Pancreas (tissue), 10 donors: Measurements from ENCODE around the gene GDPD5. TPM values are rescaled to one million over a fixed set of nuclear protein-coding genes. Genes with fewer than 3 reads are reported as not detected.

Source experiments
- ATAC-seq, 4 donors: fragments of 200-7000 bp; cut with Tn5 transposase; one replicate each; pipeline versions ENCODE4 v1.8.0 to v1.9.1; 2020; ENCODE audit warnings: mild to moderate bottlenecking in 4 of 4, moderate library complexity in 4 of 4
- DNase-seq, 6 donors: peaks; one replicate each; pipeline ENCODE4 v3.0.0-alpha.2; 2020
- FAIRE-seq: peaks from 2 replicates; lab custom pipeline; 2012; peaks lifted over from hg19 to GRCh38; lab: Jason Lieb, UNC
- H3K27ac ChIP-seq, 4 donors: fragments of 200-600 bp; sonication (generic); 1 replicate in 3 of 4; 2 replicates in 1 of 4; pipeline versions ENCODE4 v1.5.0 to v1.8.0; 2020
- H3K27me3 ChIP-seq, 4 donors: fragments of 200-600 bp; one replicate each; pipeline ENCODE4 v1.8.0; 2021
- H3K36me3 ChIP-seq, 3 donors: fragments of 200-600 bp; sonication (generic) in 1 of 3; one replicate each; pipeline versions ENCODE4 v1.5.0 to v1.8.0; 2020 to 2021
- H3K4me1 ChIP-seq, 3 donors: fragments of 200-600 bp; one replicate each; pipeline ENCODE4 v1.8.0; 2021
- H3K4me3 ChIP-seq, 4 donors: fragments of 200-600 bp; sonication (generic) in 2 of 4; one replicate each; pipeline versions ENCODE4 v1.5.0 to v1.8.0; 2020 to 2021
- H3K9me3 ChIP-seq, 4 donors: fragments of 200-600 bp; one replicate each; pipeline ENCODE4 v1.8.0; 2021
- CTCF ChIP-seq, 4 donors: fragments of 200-600 bp; sonication (generic) in 3 of 4; IDR thresholded peaks; one replicate each; pipeline versions ENCODE4 v1.5.0 to v1.8.0; 2021; ENCODE audit warnings: antibody characterized with exemption in 4 of 4
- WGBS, 2 donors: extraction: QIAGEN DNeasy Blood & Tissue Kit; methylation state at CpG; one replicate each; pipeline ENCODE4 v1.1.7; 2013; 5-methylcytosine and 5-hydroxymethylcytosine counted together
- intact Hi-C, 3 donors: fragments of 100-400 bp; cut with DNase I; formaldehyde crosslinking; loops; one replicate each; pipeline versions ENCODE4 v1.11.1 to v1.14.2; 2022
- polyA plus RNA-seq, 2 donors: library from polyadenylated mRNA; stranded (reverse); fragments of 200-250 nt; gene quantifications; one replicate each; pipeline ENCODE4 v1.2.3, GENCODE V29; 2013
- total RNA-seq, 6 donors: library from RNA; stranded (reverse); fragmentation: NEBNext Ultra II Directional in 4 of 6; extraction: Animal tissue kit (Norgen Biotek cat#: 25700) in 4 of 6; gene quantifications; one replicate each; pipeline versions ENCODE4 v1.2.1 to v1.2.4, GENCODE V29; 2021 to 2023
- donor health status: healthy with polysubstance abuse.
- donor health status: DM: no; HTN: no; CAD: no; lungs with moderate emphysema.
- donor health status: DM: no; HTN: no; CAD: no.
- donor health status: control.
- donor health status: control.
- donor health status: Bipolar disorder and iron deficiency.
- donor health status: DM: yes; HTN: yes; CAD: no.
- donor health status: DM: no; HTN: no; CAD: no.
- donor health status: DM: no; HTN: no; CAD: no.
- donor health status: DM: yes; HTN: yes; CAD: no.

Gene GDPD5
- total and polyA plus RNA-seq, 8 donors = 24.3 to 92.9 (median 32.7) TPM

GRCh38 chr11:75570559-75571139 lies 44.9 kb upstream of the GDPD5 start:
- H3K9me3 ChIP-seq = no peaks in the 10 kb centered on the region
- no peaks in the 10 kb centered on the region for H3K27me3 ChIP-seq
- no peak overlapping the region for H3K27ac ChIP-seq
- no peak for TF ChIP-seq CTCF (IDR thresholded peaks at IDR 0.05)
- WGBS, 2 donors = 73 to 81% methylated on average over 8 to 9 of the region's 9 CpGs
- no peak for ATAC-seq
- FAIRE-seq = no peak
- no peaks in the 10 kb centered on the region for H3K4me1 ChIP-seq
- H3K36me3 ChIP-seq = peaks cover 0 to 62% (median 24%) of the 10 kb centered on the region in 3 donors
- peak in 1 of 6 donors; percentile 2 for DNase-seq
- intact Hi-C loops = no loop called here
- no peak overlapping the region for H3K4me3 ChIP-seq

- Histone ChIP-seq H3K27ac (no peak overlapping the region), H3K9me3 (no peaks in the 10 kb centered on the region), H3K4me3 (no peak overlapping the region), H3K36me3 (peaks cover 0 to 62% (median 24%) of the 10 kb centered on the region in 3 donors), H3K4me1 (peaks cover 0 to 4% (median 1%) of the 10 kb centered on the region in 3 donors), H3K27me3 (no peaks in the 10 kb centered on the region)
- FAIRE-seq = no peak
- 90 to 91% methylated on average over 14 of the region's 14 CpGs for WGBS, 2 donors
- no peak for TF ChIP-seq CTCF (IDR thresholded peaks at IDR 0.05)
- ATAC-seq = no peak
- DNase-seq = no peak
- intact Hi-C loops = no loop called here
Measured at GRCh38 chr11:75568616-75569219, 43.0 kb upstream of the GDPD5 start.

- Histone ChIP-seq H3K4me1 (peaks cover 5 to 9% (median 6%) of the 10 kb centered on the region in 3 donors), H3K36me3 (peaks cover 0 to 61% (median 24%) of the 10 kb centered on the region in 3 donors), H3K27ac (no peak overlapping the region), H3K4me3 (no peak overlapping the region), H3K9me3 (no peaks in the 10 kb centered on the region), H3K27me3 (no peaks in the 10 kb centered on the region)
- TF ChIP-seq CTCF (IDR thresholded peaks at IDR 0.05) = no peak
- ATAC-seq (no peak), FAIRE-seq (no peak), DNase-seq (no peak)
- WGBS, 2 donors = 92 to 97% methylated on average over 6 of the region's 6 CpGs
- intact Hi-C loops = no loop called here
Measured at GRCh38 chr11:75567971-75568370, 42.2 kb upstream of the GDPD5 start.

DNA sequence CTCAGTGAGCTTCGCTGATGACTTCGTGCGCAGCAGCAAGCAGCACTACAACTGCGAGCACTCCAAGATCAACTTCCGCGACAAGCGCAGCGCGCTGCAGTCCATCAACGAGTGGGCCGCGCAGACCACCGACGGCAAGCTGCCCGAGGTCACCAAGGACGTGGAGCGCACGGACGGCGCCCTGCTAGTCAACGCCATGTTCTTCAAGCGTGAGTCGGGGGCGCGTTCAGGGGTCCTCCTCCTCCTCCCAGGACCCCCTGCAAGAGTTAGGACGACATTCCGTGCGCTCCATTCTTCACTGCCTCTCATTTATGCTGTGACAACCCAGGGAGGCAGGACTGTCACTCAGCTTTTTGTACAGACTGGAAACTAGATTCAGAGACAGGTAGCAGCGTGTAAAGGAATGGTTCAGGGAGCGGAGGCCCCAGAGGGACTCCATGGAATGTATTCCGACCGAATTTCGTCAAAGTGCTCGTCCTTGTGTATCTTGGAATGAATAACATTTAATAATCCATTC lies 41.1 kb upstream of the GDPD5 start:
- 91 to 93% methylated on average over 34 of the region's 34 CpGs for WGBS, 2 donors
- Histone ChIP-seq H3K27me3 (no peaks in the 10 kb centered on the region), H3K4me3 (no peak overlapping the region), H3K36me3 (peaks cover 0 to 50% (median 19%) of the 10 kb centered on the region in 3 donors), H3K9me3 (no peaks in the 10 kb centered on the region), H3K27ac (no peak overlapping the region), H3K4me1 (peaks cover 5 to 9% (median 6%) of the 10 kb centered on the region in 3 donors)
- DNase-seq (no peak), FAIRE-seq (no peak), ATAC-seq (no peak)
- intact Hi-C loops = no loop called here
- TF ChIP-seq CTCF (IDR thresholded peaks at IDR 0.05) = no peak
